Measurements from ENCODE around the gene ZC3HAV1.

The ZC3HAV1 gene

DNA sequence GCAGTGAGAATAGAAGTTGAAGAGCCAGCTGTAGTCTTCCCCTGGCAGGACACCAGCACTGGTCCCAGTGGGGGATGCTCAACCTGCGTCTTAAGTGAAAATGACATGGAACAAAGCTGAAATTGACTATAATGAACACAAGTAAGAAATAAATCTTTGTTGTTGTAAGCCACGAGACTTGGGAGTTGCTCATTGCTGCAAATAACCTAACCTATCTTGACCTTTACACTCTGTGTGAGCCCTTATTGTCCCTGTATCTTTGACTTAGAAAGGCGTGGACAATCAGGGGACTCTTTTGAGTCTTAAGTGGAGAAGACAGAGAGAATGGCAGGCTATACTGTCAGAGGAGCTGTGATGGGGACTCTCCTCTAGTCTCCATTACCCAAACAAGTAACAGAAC lies 90.6 kb downstream of the ZC3HAV1 start:
- no peak for DNase-seq (ENCODE audit: low read depth)

GRCh38 chr7:139016931-139017511 lies 92.5 kb downstream of the ZC3HAV1 start:
- peak; percentile 33 for DNase-seq (ENCODE audit: low read depth)

- DNase-seq (ENCODE audit: low read depth): no peak
Observed at GRCh38 chr7:139011373-139011772, 98.1 kb downstream of the ZC3HAV1 start.

DNA sequence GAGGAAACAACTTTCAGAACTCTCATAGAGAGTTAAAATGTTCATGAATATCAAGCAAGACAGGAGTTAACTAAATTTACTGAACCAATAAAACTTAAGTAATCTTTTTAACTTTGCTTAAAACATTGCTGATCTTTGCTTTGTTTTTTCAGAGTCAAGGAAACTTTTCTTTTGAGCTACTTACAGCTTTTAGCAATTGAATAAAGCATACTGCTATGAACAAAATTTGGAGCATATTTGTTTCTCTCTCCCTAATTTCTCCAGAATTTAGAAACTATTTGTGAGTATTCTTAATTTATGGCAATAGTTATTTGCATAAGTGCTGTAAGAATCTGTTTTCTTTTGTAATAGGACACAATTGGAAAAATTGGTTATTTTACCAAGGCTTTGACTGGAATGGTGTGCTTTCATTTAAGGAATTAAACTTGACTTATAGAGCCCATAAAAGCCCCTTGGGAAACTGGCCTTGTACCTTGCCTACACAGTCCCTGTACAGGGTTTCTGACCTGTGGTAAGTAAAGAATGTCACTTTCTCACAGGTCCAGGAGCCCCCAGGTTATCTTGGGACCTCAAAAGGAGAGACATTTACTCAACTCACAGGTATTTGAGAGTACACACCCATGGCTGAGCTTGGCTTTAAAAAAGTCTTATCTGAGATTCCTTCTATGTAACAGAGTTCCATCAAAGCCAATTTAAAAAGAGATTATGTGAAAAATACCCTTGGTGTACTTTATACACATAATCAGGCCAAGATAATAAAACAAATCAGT lies 105.0 kb downstream of the ZC3HAV1 start:
- DNase-seq (ENCODE audit: low read depth): no peak

GRCh38 chr7:138999414-138999813 lies 110.1 kb downstream of the ZC3HAV1 start:
- no peak for DNase-seq (ENCODE audit: low read depth)
